H9 (cell line): ENCODE data around the gene CCR9. TPM values are rescaled to one million over a fixed set of nuclear protein-coding genes. Genes with fewer than 3 reads are reported as not detected.

Source experiments
- DNase-seq: peaks from one replicate; pipeline ENCODE4 v3.0.0-alpha.2; 2017
- H2AFZ ChIP-seq: one replicate; pipeline ENCODE4 v1.6.1; 2013; ENCODE audit warnings: mild to moderate bottlenecking, low read length, control low read depth, moderate library complexity
- H2AK5ac ChIP-seq: 2 replicates; pipeline ENCODE4 v1.6.1; 2013; ENCODE audit warnings: low read length, control low read depth, mixed read lengths; ENCODE audit not compliant: insufficient read length
- H2BK120ac ChIP-seq: one replicate; pipeline ENCODE4 v1.6.1; 2013; ENCODE audit warnings: low read depth, mild to moderate bottlenecking, low read length, control low read depth, inconsistent platforms; ENCODE audit not compliant: poor library complexity, severe bottlenecking
- H2BK12ac ChIP-seq: 2 replicates; pipeline ENCODE4 v1.6.1; 2013; ENCODE audit warnings: low read length, control low read depth, mixed read lengths, low read depth; ENCODE audit not compliant: insufficient read length
- H2BK15ac ChIP-seq: 2 replicates; pipeline ENCODE4 v1.6.1; 2013; ENCODE audit warnings: low read depth, low read length, control low read depth
- H2BK20ac ChIP-seq: one replicate; pipeline ENCODE4 v1.6.1; 2013; ENCODE audit warnings: low read depth, mild to moderate bottlenecking, low read length, control low read depth, inconsistent platforms; ENCODE audit not compliant: poor library complexity, severe bottlenecking
- H2BK5ac ChIP-seq: 2 replicates; pipeline ENCODE4 v1.6.1; 2013; ENCODE audit warnings: low read length, control low read depth, mixed read lengths; ENCODE audit not compliant: insufficient read length
- H3K14ac ChIP-seq: 2 replicates; pipeline ENCODE4 v1.6.1; 2013; ENCODE audit warnings: low read length, control low read depth; ENCODE audit not compliant: insufficient read depth
- H3K18ac ChIP-seq: 2 replicates; pipeline ENCODE4 v1.6.1; 2013; ENCODE audit warnings: low read depth, mild to moderate bottlenecking, mixed read lengths, low read length, control low read depth; ENCODE audit not compliant: insufficient read length
- H3K23ac ChIP-seq: 2 replicates; pipeline ENCODE4 v1.6.1; 2013; ENCODE audit warnings: low read length, control low read depth, mixed read lengths, low read depth; ENCODE audit not compliant: insufficient read length
- H3K23me2 ChIP-seq: 2 replicates; pipeline ENCODE4 v1.6.1; 2013; ENCODE audit warnings: low read depth, mild to moderate bottlenecking, mixed read lengths, low read length, control low read depth; ENCODE audit not compliant: insufficient read length, poor library complexity, severe bottlenecking
- H3K27ac ChIP-seq: 2 replicates; pipeline ENCODE4 v1.5.1; 2013; ENCODE audit warnings: low read length, control low read depth, mixed read lengths, low read depth; ENCODE audit not compliant: insufficient read length
- H3K27me3 ChIP-seq: 2 replicates; pipeline ENCODE4 v1.6.1; 2013; ENCODE audit warnings: low read length, control low read depth, inconsistent platforms; ENCODE audit not compliant: insufficient read depth
- H3K4ac ChIP-seq: 2 replicates; pipeline ENCODE4 v1.6.1; 2013; ENCODE audit warnings: low read depth, mild to moderate bottlenecking, control low read depth, inconsistent platforms, low read length, moderate library complexity
- H3K4me1 ChIP-seq: 2 replicates; pipeline ENCODE4 v1.6.1; 2013; ENCODE audit warnings: low read length, control low read depth, inconsistent platforms; ENCODE audit not compliant: insufficient read depth
- H3K4me2 ChIP-seq: 2 replicates; pipeline ENCODE4 v1.6.1; 2013; ENCODE audit warnings: low read length, control low read depth, mixed read lengths; ENCODE audit not compliant: insufficient read length, insufficient read depth
- H3K56ac ChIP-seq: 2 replicates; pipeline ENCODE4 v1.6.1; 2013; ENCODE audit warnings: low read depth, mild to moderate bottlenecking, mixed read lengths, low read length, control low read depth; ENCODE audit not compliant: insufficient read length
- H3K79me1 ChIP-seq: 2 replicates; pipeline ENCODE4 v1.6.1; 2013; ENCODE audit warnings: low read depth, mild to moderate bottlenecking, moderate library complexity, low read length, control low read depth, inconsistent platforms; ENCODE audit not compliant: insufficient read depth, poor library complexity, severe bottlenecking
- H3K79me2 ChIP-seq: 2 replicates; pipeline ENCODE4 v1.6.1; 2013; ENCODE audit warnings: low read length, control low read depth, inconsistent platforms; ENCODE audit not compliant: insufficient read depth
- H3K9ac ChIP-seq: 2 replicates; pipeline ENCODE4 v1.6.1; 2013; ENCODE audit warnings: low read length, control low read depth, mixed read lengths; ENCODE audit not compliant: insufficient read length; ENCODE audit errors: extremely low read depth
- H3K9me3 ChIP-seq: one replicate; pipeline ENCODE4 v1.6.1; 2013; ENCODE audit warnings: low read depth, low read length, inconsistent platforms; ENCODE audit not compliant: control insufficient read depth
- H3T11ph ChIP-seq: one replicate; pipeline ENCODE4 v1.6.1; 2013; ENCODE audit warnings: mild to moderate bottlenecking, low read length, control low read depth, inconsistent platforms
- H4K20me1 ChIP-seq: one replicate; pipeline ENCODE4 v1.6.1; 2013; ENCODE audit not compliant: control insufficient read depth, insufficient read length, insufficient read depth
- H4K5ac ChIP-seq: 2 replicates; pipeline ENCODE4 v1.6.1; 2013; ENCODE audit warnings: low read depth, mild to moderate bottlenecking, mixed read lengths, low read length, control low read depth; ENCODE audit not compliant: insufficient read length
- H4K8ac ChIP-seq: replicated peaks from 2 replicates; pipeline ENCODE4 v1.6.1; 2013; ENCODE audit warnings: low read length, control low read depth, mixed read lengths, low read depth; ENCODE audit not compliant: insufficient read length
- H4K91ac ChIP-seq: 2 replicates; pipeline ENCODE4 v1.6.1; 2013; ENCODE audit warnings: low read depth, mild to moderate bottlenecking, moderate library complexity, mixed read lengths, low read length, control low read depth; ENCODE audit not compliant: insufficient read length
- H3K27ac Mint-ChIP-seq, 3 experiments: 2 replicates in 2 of 3; 3 replicates in 1 of 3; pipeline ENCODE4 v1.8.0; 2020 to 2021; ENCODE audit warnings: mixed read lengths in 3 of 3, mild to moderate bottlenecking in 1 of 3, moderate library complexity in 1 of 3
- H3K27me3 Mint-ChIP-seq: 2 replicates; pipeline ENCODE4 v1.8.0; 2021; ENCODE audit warnings: low read depth, mild to moderate bottlenecking, moderate library complexity, mixed read lengths
- H3K36me3 Mint-ChIP-seq, 3 experiments: 2 replicates in 2 of 3; 3 replicates in 1 of 3; pipeline ENCODE4 v1.8.0; 2020 to 2021; ENCODE audit warnings: low read depth in 3 of 3, mixed read lengths in 3 of 3; ENCODE audit not compliant: insufficient read depth in 1 of 3
- H3K4me1 Mint-ChIP-seq, 2 experiments: 2 replicates each; pipeline ENCODE4 v1.8.0; 2020; ENCODE audit warnings: mixed read lengths in 2 of 2
- H3K4me3 Mint-ChIP-seq, 2 experiments: 2 replicates in 1 of 2; 3 replicates in 1 of 2; pipeline ENCODE4 v1.8.0; 2020 to 2021; ENCODE audit warnings: mild to moderate bottlenecking in 2 of 2, mixed read lengths in 2 of 2, moderate library complexity in 1 of 2
- H3K9me3 Mint-ChIP-seq, 2 experiments: 2 replicates in 1 of 2; 3 replicates in 1 of 2; pipeline ENCODE4 v1.8.0; 2020; ENCODE audit warnings: mild to moderate bottlenecking in 2 of 2, mixed read lengths in 2 of 2, moderate library complexity in 1 of 2
- WGBS: extraction: QIAGEN DNeasy Blood & Tissue Kit; methylation state at CpG from one replicate; pipeline ENCODE4 v1.1.7; 2013; ENCODE audit warnings: missing lambda C conversion rate, low lambda C conversion rate, mixed read lengths; ENCODE audit not compliant: insufficient read length; ENCODE audit errors: extremely low coverage; 5-methylcytosine and 5-hydroxymethylcytosine counted together
- total RNA-seq: library from RNA; stranded (reverse); gene quantifications from 2 replicates; pipeline ENCODE4 v1.2.1, GENCODE V29; 2021
- TF ChIP-seq, protein P1 (sequence below): fragments of 200-600 bp; sonication (generic); conservative IDR thresholded peaks from 3 replicates; pipeline ENCODE4 v1.8.0; 2021; ENCODE audit warnings: antibody characterized with exemption, mild to moderate bottlenecking

Gene CCR9
- total RNA-seq, 1 experiment from 2014 or later: not detected

DNA sequence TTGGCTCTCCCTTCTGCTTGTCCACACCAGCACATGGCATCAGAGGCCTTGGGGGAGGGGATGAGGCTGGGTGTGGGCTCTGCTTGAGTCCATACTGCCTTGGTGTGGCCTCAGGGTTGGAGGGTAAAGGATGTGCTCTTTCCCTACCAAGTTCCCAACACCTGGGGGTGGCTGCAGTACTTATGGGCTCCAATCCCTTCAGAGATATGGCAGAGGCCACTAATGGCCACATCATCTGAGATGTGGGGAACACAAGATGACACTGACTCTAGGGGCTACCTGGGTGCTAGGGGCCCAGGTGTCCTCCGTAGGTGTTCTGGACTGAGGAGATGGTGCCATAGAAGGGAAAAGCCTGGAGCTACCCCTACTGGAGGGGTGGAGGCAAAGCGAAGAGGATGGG lies 63.8 kb downstream of the CCR9 start:
- Histone ChIP-seq H2BK120ac (no peak overlapping the region), H4K5ac (no peak overlapping the region), H4K91ac (no peak overlapping the region), H4K8ac (no peak overlapping the region), H3K23ac (no peak overlapping the region), H3K27me3 (no peaks in the 10 kb centered on the region), H2AFZ (no peak overlapping the region), H3K27ac (no peak overlapping the region), H3K4me2 (no peak overlapping the region), H2BK20ac (no peak overlapping the region), H2BK12ac (no peak overlapping the region), H3K4me1 (no peaks in the 10 kb centered on the region), H2BK15ac (no peak overlapping the region), H3T11ph (no peak overlapping the region), H3K4ac (no peak overlapping the region), H3K14ac (no peak overlapping the region), H3K9me3 (no peaks in the 10 kb centered on the region), H3K9ac (no peak overlapping the region), H3K79me1 (no peaks in the 10 kb centered on the region), H2AK5ac (no peak overlapping the region), H2BK5ac (no peak overlapping the region), H3K23me2 (no peaks in the 10 kb centered on the region), H3K56ac (no peak overlapping the region), H4K20me1 (no peaks in the 10 kb centered on the region), H3K79me2 (no peaks in the 10 kb centered on the region), H3K18ac (no peak overlapping the region)
- Mint-ChIP-seq H3K27ac (no peak overlapping the region; a peak in 1 of 7 replicates), H3K4me1 (no peaks in the 10 kb centered on the region), H3K36me3 (peaks cover 21 to 76% (median 74%) of the 10 kb centered on the region in 3 experiments; a peak in 6 of 7 replicates), H3K4me3 (no peak overlapping the region), H3K27me3 (no peaks in the 10 kb centered on the region), H3K9me3 (no peaks in the 10 kb centered on the region)
- DNase-seq: peak; percentile 8
- TF ChIP-seq, protein P1, sequence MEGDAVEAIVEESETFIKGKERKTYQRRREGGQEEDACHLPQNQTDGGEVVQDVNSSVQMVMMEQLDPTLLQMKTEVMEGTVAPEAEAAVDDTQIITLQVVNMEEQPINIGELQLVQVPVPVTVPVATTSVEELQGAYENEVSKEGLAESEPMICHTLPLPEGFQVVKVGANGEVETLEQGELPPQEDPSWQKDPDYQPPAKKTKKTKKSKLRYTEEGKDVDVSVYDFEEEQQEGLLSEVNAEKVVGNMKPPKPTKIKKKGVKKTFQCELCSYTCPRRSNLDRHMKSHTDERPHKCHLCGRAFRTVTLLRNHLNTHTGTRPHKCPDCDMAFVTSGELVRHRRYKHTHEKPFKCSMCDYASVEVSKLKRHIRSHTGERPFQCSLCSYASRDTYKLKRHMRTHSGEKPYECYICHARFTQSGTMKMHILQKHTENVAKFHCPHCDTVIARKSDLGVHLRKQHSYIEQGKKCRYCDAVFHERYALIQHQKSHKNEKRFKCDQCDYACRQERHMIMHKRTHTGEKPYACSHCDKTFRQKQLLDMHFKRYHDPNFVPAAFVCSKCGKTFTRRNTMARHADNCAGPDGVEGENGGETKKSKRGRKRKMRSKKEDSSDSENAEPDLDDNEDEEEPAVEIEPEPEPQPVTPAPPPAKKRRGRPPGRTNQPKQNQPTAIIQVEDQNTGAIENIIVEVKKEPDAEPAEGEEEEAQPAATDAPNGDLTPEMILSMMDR: no peak
- no CpG with 5 or more reads among the region's 2 CpGs for WGBS
